Keratinocyte (primary cell): ENCODE results near the gene CTDSPL.

Experiments
- CTCF ChIP-seq, 3 experiments: IDR thresholded peaks in 1 of 3; conservative IDR thresholded peaks in 1 of 3; optimal IDR thresholded peaks in 1 of 3; 2 replicates in 2 of 3; 3 replicates in 1 of 3; pipeline versions ENCODE3 to v1.5.1; 2011; ENCODE audit warnings: low read length in 3 of 3, mild to moderate bottlenecking in 3 of 3, moderate library complexity in 2 of 3, control low read depth in 1 of 3, inconsistent platforms in 1 of 3; ENCODE audit not compliant: insufficient read depth in 2 of 3; ENCODE audit errors: extremely low read depth in 1 of 3
- EZH2 ChIP-seq: IDR thresholded peaks from one replicate; pipeline ENCODE4 v1.6.1; 2012; ENCODE audit warnings: inconsistent platforms, mild to moderate bottlenecking, low read length, moderate library complexity

- TF ChIP-seq CTCF (optimal IDR thresholded peaks at IDR 0.05 in 1 of 3, IDR thresholded peaks at IDR 0.05 in 1 of 3, conservative IDR thresholded peaks at IDR 0.05 in 1 of 3; ENCODE audit: extremely low read depth in 1 of 3, insufficient read depth in 2 of 3, low read length in 3 of 3) (no peak), EZH2 (no peak)
Measured at GRCh38 chr3:37988931-37989525, 127.3 kb downstream of the CTDSPL start.
